WI38 (cell line): Measurements from ENCODE around the gene SLC43A2.

Source experiments
- H3K4me3 ChIP-seq: 2 replicates; pipeline ENCODE4 v1.5.1; 2011; ENCODE audit warnings: low read depth, mild to moderate bottlenecking, control low read depth, low read length
- TF ChIP-seq, protein P1 (sequence below): IDR thresholded peaks from 2 replicates; pipeline ENCODE4 v1.5.1; 2012; ENCODE audit warnings: low read depth, mild to moderate bottlenecking, control low read depth, low read length

SLC43A2 gene

DNA sequence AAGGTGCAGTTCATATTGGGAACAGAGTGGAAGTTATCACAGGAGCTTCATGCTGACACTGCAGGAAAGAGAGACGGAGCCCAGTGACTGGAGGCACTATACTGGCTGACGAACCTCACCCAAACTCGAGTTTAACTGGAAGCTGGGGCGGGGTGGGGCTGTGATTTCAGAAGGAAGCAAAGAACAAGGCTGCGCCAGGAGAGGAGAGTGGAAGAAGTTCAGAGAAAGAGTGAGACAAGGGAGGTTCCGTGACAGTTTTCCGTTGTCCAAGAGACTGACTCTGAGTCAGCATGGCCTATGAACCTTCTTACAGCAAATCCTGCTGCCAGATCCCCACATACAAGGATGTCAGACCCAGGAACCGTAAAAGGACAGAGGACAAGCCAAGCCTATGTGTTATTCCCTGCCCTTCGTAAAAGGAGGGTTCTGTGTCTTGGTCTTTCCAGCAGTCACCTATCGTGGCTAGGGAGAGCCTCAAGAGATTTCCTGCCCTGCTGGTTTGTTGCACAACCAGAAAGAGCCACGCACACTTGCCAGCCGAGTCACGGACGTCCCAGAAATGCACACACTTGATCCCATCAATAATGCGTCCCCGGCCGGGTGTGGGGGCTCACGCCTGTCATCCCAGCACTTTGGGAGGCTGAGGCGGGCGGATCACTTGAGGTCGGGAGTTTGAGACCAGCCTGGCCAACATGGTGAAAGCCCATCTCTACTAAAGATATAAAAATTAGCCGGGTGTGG, 71.1 kb downstream of the SLC43A2 start:
- H3K4me3 ChIP-seq: no peak overlapping the region
- TF ChIP-seq, protein P1, sequence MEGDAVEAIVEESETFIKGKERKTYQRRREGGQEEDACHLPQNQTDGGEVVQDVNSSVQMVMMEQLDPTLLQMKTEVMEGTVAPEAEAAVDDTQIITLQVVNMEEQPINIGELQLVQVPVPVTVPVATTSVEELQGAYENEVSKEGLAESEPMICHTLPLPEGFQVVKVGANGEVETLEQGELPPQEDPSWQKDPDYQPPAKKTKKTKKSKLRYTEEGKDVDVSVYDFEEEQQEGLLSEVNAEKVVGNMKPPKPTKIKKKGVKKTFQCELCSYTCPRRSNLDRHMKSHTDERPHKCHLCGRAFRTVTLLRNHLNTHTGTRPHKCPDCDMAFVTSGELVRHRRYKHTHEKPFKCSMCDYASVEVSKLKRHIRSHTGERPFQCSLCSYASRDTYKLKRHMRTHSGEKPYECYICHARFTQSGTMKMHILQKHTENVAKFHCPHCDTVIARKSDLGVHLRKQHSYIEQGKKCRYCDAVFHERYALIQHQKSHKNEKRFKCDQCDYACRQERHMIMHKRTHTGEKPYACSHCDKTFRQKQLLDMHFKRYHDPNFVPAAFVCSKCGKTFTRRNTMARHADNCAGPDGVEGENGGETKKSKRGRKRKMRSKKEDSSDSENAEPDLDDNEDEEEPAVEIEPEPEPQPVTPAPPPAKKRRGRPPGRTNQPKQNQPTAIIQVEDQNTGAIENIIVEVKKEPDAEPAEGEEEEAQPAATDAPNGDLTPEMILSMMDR: no peak

DNA sequence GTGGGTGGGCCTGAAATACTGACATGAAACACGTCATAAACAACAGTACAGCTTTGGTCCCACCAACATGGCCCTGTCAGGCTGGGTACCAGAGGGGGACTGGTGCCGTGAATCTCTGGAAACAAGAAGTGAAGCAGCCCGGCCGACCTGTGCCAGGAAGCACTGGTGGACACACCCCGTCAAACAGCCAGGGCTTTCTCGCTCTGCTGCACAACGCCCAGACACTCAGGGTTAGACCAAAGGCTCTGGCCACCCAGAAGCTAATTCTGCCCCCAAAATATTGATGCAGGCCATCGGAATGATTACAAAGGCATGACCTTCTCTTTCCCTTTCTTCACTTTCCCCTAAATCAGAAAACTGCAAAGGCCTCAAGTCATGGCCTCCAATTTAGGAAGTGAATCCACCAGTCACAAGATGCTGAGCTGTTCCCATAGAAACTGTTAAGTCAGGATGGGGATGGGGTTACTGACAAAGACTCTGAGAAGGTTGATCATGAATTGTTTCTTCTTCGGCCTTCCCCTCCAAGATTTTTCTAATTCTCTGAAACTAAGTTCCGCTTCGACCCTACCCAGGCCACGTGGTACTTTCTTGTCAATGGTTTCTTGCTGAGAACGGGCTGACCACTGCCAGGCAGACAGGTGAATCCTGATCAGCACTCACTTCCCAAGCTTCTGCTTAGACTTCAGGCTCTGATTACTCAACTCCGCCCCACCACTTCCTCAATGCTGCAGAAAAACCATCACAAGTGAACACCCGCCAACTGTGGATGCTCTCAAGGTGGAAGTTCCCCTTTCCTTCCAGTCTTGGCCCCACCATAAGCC, 72.8 kb downstream of the SLC43A2 start:
- TF ChIP-seq, protein P1: no peak

DNA sequence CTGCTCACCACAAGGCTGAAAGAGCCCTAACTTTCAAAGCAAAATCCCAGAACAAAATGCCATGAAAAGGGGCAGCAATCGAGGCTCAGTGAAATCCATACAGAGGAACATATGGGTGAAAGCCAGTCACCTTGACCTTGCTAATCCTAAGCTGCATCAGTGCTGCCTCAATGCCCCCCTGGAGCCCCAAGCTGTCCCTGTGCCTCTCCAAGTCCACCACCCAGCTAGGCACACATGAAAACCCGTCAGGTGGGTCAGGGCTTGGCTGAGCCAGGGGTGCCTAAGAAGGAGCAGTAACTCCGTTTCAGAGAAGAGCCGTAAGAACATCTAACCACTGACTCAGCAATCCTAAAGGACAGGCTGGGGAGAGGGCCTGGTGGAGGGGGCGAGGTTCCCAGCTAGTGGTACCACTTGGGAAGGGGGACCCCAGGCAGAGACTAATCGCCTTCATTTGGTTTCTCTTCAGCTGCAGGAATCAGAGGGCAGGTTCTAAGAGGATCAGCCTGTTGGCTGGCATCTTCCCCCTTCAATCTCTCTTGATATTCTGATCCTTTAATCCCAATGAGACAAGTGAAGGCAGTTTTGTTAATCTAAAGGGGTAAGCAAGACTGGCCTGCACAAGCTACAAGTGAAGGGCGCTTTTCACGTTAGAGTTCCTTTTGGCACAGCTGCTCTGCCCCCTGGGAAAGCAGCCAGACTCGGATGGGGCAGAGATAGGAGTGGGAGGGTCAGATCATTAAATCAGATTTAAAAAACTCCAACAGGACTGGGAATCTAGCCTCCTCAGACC, 73.7 kb downstream of the SLC43A2 start:
- TF ChIP-seq, protein P1: no peak
- no peak overlapping the region for H3K4me3 ChIP-seq

More for the DNA sequence above, 72.8 kb downstream of the SLC43A2 start:
- H3K4me3 ChIP-seq: no peak overlapping the region

DNA sequence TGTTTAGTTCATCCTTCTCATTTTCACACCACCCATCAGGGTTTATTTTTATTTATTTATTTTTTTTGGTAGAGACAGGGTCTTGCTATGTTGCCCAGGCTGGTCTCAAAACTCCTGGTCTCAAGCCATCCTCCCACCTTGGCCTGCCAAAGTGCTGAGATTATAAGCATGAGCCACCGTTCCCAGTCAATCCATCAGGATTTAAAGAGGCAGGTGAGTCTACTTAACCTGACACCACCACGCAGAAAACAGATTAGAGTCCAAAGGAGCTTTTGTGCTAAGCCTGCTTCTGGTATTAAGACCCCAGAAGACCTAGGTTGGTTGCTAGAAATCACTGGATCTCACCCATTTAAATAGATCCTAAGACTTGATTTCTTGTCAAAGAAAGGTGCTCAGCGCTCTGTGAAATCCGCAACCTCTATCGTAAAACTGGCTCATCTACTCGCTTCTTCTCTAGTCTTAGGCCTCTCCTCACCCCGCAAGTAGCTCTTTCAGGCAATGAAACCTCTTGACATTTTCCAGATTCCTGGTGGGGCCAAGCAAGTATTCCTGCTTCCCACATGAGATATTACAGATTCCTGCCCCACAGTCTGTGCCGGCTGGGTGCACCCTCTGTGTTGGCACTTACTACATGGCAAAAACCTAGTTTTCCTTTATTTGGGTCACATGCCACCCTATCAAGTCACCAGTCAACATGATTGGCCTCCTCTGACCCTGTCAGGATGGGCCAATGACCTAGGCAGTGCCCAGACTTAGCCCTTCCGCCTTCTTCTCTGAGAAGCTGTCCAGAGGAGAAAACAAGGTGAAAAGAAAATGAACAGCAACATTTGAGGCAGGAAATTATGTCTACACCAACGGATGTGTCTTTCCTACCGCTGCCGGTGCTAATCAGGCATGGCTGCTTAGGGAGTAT, 75.0 kb downstream of the SLC43A2 start:
- TF ChIP-seq, protein P1: no peak
- H3K4me3 ChIP-seq: no peak overlapping the region

DNA sequence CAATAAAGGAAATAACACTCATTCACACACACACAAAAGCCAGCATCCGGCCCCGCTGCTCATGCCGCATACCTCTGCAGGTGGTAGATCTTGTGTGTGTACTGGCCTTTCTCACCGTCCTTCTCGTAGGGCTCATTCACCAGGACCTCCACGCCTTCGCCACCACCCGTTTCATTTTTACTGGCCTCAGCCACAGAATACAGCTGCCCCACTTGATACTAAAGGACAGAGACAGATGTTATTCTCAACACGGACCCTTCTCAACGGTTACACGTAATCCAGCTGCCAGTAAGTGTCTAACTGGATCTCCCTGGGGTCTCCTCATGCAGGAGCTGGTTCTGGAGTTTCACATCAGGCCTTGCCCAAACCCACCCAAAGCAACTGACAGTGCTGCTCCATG, 75.7 kb downstream of the SLC43A2 start:
- TF ChIP-seq, protein P1: no peak
- H3K4me3 ChIP-seq: no peak overlapping the region

DNA sequence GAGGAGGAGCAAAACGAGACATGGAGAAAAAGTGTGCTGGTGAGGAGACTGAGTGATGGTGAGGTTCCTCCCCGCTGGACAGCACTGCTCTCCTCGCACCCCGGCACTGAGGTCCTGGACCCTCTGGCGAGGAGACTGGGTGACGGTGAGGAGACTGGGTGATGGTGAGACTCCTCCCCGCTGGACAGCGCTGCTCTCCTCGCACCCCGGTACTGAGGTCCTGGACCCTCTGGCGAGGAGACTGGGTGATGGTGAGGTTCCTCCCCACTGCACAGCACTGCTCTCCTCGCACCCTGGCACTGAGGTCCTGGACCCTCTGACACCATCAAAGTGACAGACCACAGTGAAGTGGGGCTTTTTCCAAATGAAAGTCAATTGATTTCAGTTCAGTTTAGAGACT, 76.9 kb downstream of the SLC43A2 start:
- TF ChIP-seq, protein P1: no peak
- H3K4me3 ChIP-seq: no peak overlapping the region
